Natural killer cell (primary cell): ENCODE measurements around the gene ZSCAN5B. TPM values are rescaled to one million over a fixed set of nuclear protein-coding genes. Genes with fewer than 3 reads are reported as not detected.
"Not testable (repeated sequence)": the region's sequence is repeated elsewhere in the genome, so short reads cannot be mapped to it uniquely, and the experiment has no call there.

Experiments
- ATAC-seq, 3 donors: fragments of 150-1000 bp in 2 of 3; fragments of 200-7000 bp in 1 of 3; cut with Tn5 transposase; 1 replicate in 1 of 3; 2 replicates in 2 of 3; pipeline ENCODE4 v1.10.0; 2021; ENCODE audit warnings: mild to moderate bottlenecking in 2 of 3, moderate library complexity in 2 of 3
- DNase-seq, 2 donors: peaks; one replicate each; pipeline versions ENCODE4 v3.0.0 to v3.0.0-alpha.2; 2013 to 2021; ENCODE audit warnings: mixed read lengths in 1 of 2
- H3K27ac ChIP-seq: one replicate; pipeline ENCODE4 v1.5.1; 2013; ENCODE audit warnings: mild to moderate bottlenecking, low read length
- H3K27me3 ChIP-seq: one replicate; pipeline ENCODE4 v1.6.1; 2013; ENCODE audit warnings: low read length; ENCODE audit not compliant: control insufficient read depth, insufficient read depth
- H3K36me3 ChIP-seq: one replicate; pipeline ENCODE4 v1.6.1; 2013; ENCODE audit warnings: low read length; ENCODE audit not compliant: control insufficient read depth, insufficient read depth
- H3K4me1 ChIP-seq: one replicate; pipeline ENCODE4 v1.6.1; 2013; ENCODE audit warnings: low read length; ENCODE audit not compliant: control insufficient read depth, insufficient read depth
- H3K4me3 ChIP-seq: one replicate; pipeline ENCODE4 v1.5.1; 2013; ENCODE audit warnings: low read length
- H3K9me3 ChIP-seq: one replicate; pipeline ENCODE4 v1.6.1; 2013; ENCODE audit warnings: low read length; ENCODE audit not compliant: control insufficient read depth, insufficient read depth
- H3K27ac Mint-ChIP-seq, 2 donors: one replicate each; pipeline ENCODE4 v1.8.0; 2022; ENCODE audit warnings: mild to moderate bottlenecking in 2 of 2, mixed read lengths in 2 of 2, moderate library complexity in 1 of 2
- H3K27me3 Mint-ChIP-seq, 2 donors: one replicate each; pipeline ENCODE4 v1.8.0; 2022; ENCODE audit warnings: low read depth in 2 of 2, mixed read lengths in 2 of 2
- H3K36me3 Mint-ChIP-seq: one replicate; pipeline ENCODE4 v1.8.0; 2022; ENCODE audit warnings: mixed read lengths
- H3K4me1 Mint-ChIP-seq, 2 donors: one replicate each; pipeline ENCODE4 v1.8.0; 2022; ENCODE audit warnings: mixed read lengths in 2 of 2
- H3K4me3 Mint-ChIP-seq: one replicate; pipeline ENCODE4 v1.8.0; 2022; ENCODE audit warnings: mild to moderate bottlenecking, moderate library complexity, mixed read lengths
- H3K9me3 Mint-ChIP-seq, 2 donors: one replicate each; pipeline ENCODE4 v1.8.0; 2022; ENCODE audit warnings: mixed read lengths in 2 of 2
- WGBS: methylation state at CpG from one replicate; pipeline ENCODE4 v1.1.7; 2013; ENCODE audit warnings: missing lambda C conversion rate; ENCODE audit not compliant: insufficient coverage; 5-methylcytosine and 5-hydroxymethylcytosine counted together
- intact Hi-C: fragments of 100-400 bp; cut with micrococcal nuclease; formaldehyde crosslinking; loops from one replicate; pipeline ENCODE4 v1.14.2; 2022
- total RNA-seq, 4 donors: library from RNA; stranded (reverse); fragments of 120-200 nt in 1 of 4; gene quantifications; one replicate each; pipeline versions ENCODE4 v1.2.3 to v1.2.4, GENCODE V29; 2013 to 2022
- TF ChIP-seq, protein P1 (sequence below): fragments of 200-600 bp; IDR thresholded peaks from one replicate; pipeline ENCODE4 v1.8.0; 2022; ENCODE audit warnings: antibody characterized with exemption

ZSCAN5B gene
- total RNA-seq, 3 donors from 2014 or later (not counting 1 experiment from before 2014, with no cell fraction given) = not detected

DNA sequence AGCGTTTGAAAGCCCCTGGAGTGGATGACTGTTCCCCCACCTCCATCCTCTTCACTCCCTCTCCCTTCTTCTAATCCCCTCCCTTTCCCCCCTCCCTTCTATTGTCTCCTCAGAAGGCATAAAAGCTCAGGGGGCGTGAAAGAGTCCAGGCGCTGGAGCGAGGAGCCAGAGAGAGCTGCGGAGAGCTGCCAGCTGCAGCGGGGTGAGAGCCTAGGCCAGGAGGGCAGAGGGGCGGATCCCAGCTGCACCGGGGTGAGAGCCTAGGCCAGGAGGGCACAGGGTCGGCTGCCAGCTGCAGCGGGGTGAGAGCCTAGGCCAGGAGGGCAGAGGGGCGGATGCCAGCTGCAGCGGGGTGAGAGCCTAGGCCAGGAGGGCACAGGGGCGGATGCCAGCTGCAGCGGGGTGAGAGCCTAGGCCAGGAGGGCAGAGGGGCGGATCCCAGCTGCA lies 21.7 kb downstream of the ZSCAN5B start, which contains the start of gene GALP:
TSS of gene GALP (plus strand) at position 148 of the 447 bp plus-strand sequence. CDS start 1,101 bp downstream, outside the sequence.
- H3K4me3 Mint-ChIP-seq, H3K4me1 ChIP-seq, H3K4me1 Mint-ChIP-seq, H3K4me3 ChIP-seq, H3K27ac Mint-ChIP-seq, H3K27me3 Mint-ChIP-seq, H3K36me3 ChIP-seq, H3K27ac ChIP-seq, ATAC-seq, H3K9me3 Mint-ChIP-seq, H3K36me3 Mint-ChIP-seq, DNase-seq, H3K9me3 ChIP-seq, H3K27me3 ChIP-seq: not testable (repeated sequence)
- WGBS = 84% methylated on average over 15 of the region's 15 CpGs
- intact Hi-C loops = loop anchor here (10.0 kb wide), 1 partner anchor 71 kb away; no protein-coding TSS in a partner anchor

DNA sequence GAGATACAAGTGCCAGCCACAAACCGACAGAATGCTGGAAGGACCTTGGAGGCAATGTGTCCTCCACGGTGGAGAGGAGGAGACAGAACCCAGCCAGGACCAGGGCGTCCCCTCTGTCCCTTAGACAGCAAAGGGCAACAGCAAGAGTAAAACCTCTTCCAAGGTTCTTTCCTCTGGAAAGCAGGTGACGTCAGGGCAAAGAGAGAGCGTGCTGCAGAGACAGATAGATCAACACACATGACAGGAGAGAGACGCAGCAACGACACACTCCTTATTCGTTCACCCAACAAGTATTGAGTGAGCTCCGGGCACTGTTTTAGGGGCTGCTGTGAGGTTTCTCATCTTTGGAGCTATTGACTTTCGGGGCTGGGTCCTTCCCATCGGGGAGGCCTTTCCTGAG lies 23.0 kb downstream of the ZSCAN5B start:
- H3K27me3 ChIP-seq = no peaks in the 10 kb centered on the region

DNA sequence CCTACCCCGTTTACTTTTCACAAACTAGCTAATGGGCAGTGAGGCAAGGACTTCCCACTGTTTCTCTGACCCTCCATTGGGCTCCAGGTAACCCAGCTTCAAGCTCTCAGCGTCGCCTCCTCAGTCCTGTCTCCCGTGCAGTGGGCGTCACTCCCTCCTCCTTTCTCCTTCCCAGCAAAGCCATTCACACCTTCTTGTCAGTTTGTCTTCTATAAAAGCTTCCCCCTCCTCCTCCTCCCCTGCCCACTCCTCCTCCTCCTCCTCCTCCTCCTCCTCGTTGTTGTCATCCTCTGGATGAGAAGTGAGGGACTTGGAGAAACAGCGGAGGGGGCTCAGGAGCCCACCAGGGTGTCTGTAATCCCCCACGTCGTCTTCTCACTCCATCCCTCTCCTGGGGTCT lies 23.5 kb downstream of the ZSCAN5B start:
- ATAC-seq (no peak), DNase-seq (no peak)
- WGBS = 79% methylated on average over 5 of the region's 9 CpGs
- Mint-ChIP-seq H3K4me1 (peaks cover 0 to 6% of the 10 kb centered on the region in 2 donors), H3K9me3 (no peaks in the 10 kb centered on the region), H3K4me3 (no peak overlapping the region), H3K36me3 (no peaks in the 10 kb centered on the region), H3K27me3 (peaks cover 4 to 6% of the 10 kb centered on the region in 2 donors), H3K27ac (no peak overlapping the region)
- Histone ChIP-seq H3K4me1 (peaks cover 5% of the 10 kb centered on the region), H3K36me3 (no peaks in the 10 kb centered on the region), H3K27me3 (no peaks in the 10 kb centered on the region), H3K27ac (no peak overlapping the region), H3K4me3 (no peak overlapping the region), H3K9me3 (no peaks in the 10 kb centered on the region)
- TF ChIP-seq, protein P1, sequence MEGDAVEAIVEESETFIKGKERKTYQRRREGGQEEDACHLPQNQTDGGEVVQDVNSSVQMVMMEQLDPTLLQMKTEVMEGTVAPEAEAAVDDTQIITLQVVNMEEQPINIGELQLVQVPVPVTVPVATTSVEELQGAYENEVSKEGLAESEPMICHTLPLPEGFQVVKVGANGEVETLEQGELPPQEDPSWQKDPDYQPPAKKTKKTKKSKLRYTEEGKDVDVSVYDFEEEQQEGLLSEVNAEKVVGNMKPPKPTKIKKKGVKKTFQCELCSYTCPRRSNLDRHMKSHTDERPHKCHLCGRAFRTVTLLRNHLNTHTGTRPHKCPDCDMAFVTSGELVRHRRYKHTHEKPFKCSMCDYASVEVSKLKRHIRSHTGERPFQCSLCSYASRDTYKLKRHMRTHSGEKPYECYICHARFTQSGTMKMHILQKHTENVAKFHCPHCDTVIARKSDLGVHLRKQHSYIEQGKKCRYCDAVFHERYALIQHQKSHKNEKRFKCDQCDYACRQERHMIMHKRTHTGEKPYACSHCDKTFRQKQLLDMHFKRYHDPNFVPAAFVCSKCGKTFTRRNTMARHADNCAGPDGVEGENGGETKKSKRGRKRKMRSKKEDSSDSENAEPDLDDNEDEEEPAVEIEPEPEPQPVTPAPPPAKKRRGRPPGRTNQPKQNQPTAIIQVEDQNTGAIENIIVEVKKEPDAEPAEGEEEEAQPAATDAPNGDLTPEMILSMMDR = no peak
- intact Hi-C loops = loop anchor here (10.0 kb wide), 1 partner anchor 69 kb away; no protein-coding TSS in a partner anchor

More for the DNA sequence above, 23.0 kb downstream of the ZSCAN5B start:
- Histone ChIP-seq H3K9me3 (no peaks in the 10 kb centered on the region), H3K4me3 (no peak overlapping the region), H3K36me3 (no peaks in the 10 kb centered on the region), H3K27ac (no peak overlapping the region), H3K4me1 (peaks cover 5% of the 10 kb centered on the region)
- no peak for DNase-seq
- WGBS = 77% methylated on average over 11 of the region's 11 CpGs
- TF ChIP-seq, protein P1 = no peak
- no peak overlapping the region for H3K4me3 Mint-ChIP-seq
- H3K9me3 Mint-ChIP-seq = no peaks in the 10 kb centered on the region
- ATAC-seq = no peak
- intact Hi-C loops = loop anchor here (10.0 kb wide), 1 partner anchor 70 kb away; no protein-coding TSS in a partner anchor
- H3K4me1 Mint-ChIP-seq = peaks cover 0 to 6% of the 10 kb centered on the region in 2 donors
- H3K36me3 Mint-ChIP-seq = no peaks in the 10 kb centered on the region
- peaks cover 4 to 6% of the 10 kb centered on the region in 2 donors for H3K27me3 Mint-ChIP-seq
- H3K27ac Mint-ChIP-seq = no peak overlapping the region

DNA sequence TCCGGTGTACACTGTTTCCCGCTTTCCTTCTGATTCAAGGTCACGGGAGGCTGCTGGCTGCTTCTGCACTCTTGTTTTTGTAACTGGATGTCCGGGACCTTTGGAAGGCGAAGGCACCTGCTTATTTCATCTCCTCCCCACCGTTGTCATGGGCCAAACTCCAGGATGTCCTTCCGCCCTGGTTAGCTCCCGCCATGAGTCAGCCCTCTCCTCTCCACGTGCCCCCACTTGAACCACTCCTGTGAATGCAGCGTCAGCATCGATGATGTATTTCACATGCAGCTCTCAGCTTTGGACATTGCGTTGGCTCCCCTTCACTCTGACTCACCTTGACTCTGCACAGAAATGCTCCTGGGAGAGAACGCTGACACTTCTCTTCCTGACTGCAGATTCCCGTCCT lies 27.3 kb downstream of the ZSCAN5B start:
- ATAC-seq (no peak), DNase-seq (no peak)
- Histone ChIP-seq H3K27ac (no peak overlapping the region), H3K9me3 (no peaks in the 10 kb centered on the region), H3K27me3 (no peaks in the 10 kb centered on the region), H3K4me1 (peaks cover 5% of the 10 kb centered on the region), H3K4me3 (no peak overlapping the region), H3K36me3 (no peaks in the 10 kb centered on the region)
- TF ChIP-seq, protein P1 = no peak
- H3K27ac Mint-ChIP-seq = no peak overlapping the region
- intact Hi-C loops = loop anchor here (10.0 kb wide), 1 partner anchor 65 kb away; no protein-coding TSS in a partner anchor
- peaks cover 0 to 6% of the 10 kb centered on the region in 2 donors for H3K4me1 Mint-ChIP-seq
- H3K27me3 Mint-ChIP-seq = peaks cover 4 to 6% of the 10 kb centered on the region in 2 donors
- no peaks in the 10 kb centered on the region for H3K36me3 Mint-ChIP-seq
- WGBS = 85% methylated on average over 14 of the region's 14 CpGs
- H3K4me3 Mint-ChIP-seq = no peak overlapping the region
- H3K9me3 Mint-ChIP-seq = no peaks in the 10 kb centered on the region
